Ishikawa (cell line): ENCODE data around the gene PCDH1.

Experiments
- CEBPB ChIP-seq: IDR thresholded peaks from 2 replicates; pipeline ENCODE4 v1.6.1; 2012
- CREB1 ChIP-seq: IDR thresholded peaks from 2 replicates; pipeline ENCODE4 v1.6.1; 2012; ENCODE audit warnings: low read depth
- EGR1 ChIP-seq: IDR thresholded peaks from 2 replicates; pipeline ENCODE4 v1.6.1; 2012
- EP300 ChIP-seq: IDR thresholded peaks from 2 replicates; pipeline ENCODE4 v1.6.1; 2012; ENCODE audit warnings: borderline replicate concordance
- FOXM1 ChIP-seq: IDR thresholded peaks from 2 replicates; pipeline ENCODE4 v1.6.1; 2012; ENCODE audit warnings: low read depth, borderline replicate concordance
- NFIC ChIP-seq: IDR thresholded peaks from 2 replicates; pipeline ENCODE4 v1.6.1; 2012
- RAD21 ChIP-seq: IDR thresholded peaks from 2 replicates; pipeline ENCODE4 v1.6.1; 2012; ENCODE audit warnings: low read depth
- TAF1 ChIP-seq: IDR thresholded peaks from 2 replicates; pipeline ENCODE4 v1.6.1; 2012; ENCODE audit warnings: low read depth, mild to moderate bottlenecking
- TCF12 ChIP-seq: IDR thresholded peaks from 2 replicates; pipeline ENCODE4 v1.6.1; 2012; ENCODE audit warnings: low read depth
- TEAD4 ChIP-seq: IDR thresholded peaks from 2 replicates; pipeline ENCODE4 v1.6.1; 2012
- YY1 ChIP-seq: IDR thresholded peaks from 2 replicates; pipeline ENCODE4 v1.6.1; 2012; ENCODE audit warnings: low read depth
- ZBTB7A ChIP-seq: IDR thresholded peaks from 2 replicates; pipeline ENCODE4 v1.6.1; 2012; ENCODE audit warnings: low read depth
- TF ChIP-seq, protein P1 (sequence below): IDR thresholded peaks from 2 replicates; pipeline ENCODE4 v1.6.1; 2012
- TF ChIP-seq, protein P2 (sequence below): IDR thresholded peaks from 2 replicates; pipeline ENCODE4 v1.6.1; 2012
- TF ChIP-seq, protein P3 (sequence below): IDR thresholded peaks from 2 replicates; pipeline ENCODE4 v1.6.1; 2012; ENCODE audit warnings: low read depth, mild to moderate bottlenecking

PCDH1 gene

DNA sequence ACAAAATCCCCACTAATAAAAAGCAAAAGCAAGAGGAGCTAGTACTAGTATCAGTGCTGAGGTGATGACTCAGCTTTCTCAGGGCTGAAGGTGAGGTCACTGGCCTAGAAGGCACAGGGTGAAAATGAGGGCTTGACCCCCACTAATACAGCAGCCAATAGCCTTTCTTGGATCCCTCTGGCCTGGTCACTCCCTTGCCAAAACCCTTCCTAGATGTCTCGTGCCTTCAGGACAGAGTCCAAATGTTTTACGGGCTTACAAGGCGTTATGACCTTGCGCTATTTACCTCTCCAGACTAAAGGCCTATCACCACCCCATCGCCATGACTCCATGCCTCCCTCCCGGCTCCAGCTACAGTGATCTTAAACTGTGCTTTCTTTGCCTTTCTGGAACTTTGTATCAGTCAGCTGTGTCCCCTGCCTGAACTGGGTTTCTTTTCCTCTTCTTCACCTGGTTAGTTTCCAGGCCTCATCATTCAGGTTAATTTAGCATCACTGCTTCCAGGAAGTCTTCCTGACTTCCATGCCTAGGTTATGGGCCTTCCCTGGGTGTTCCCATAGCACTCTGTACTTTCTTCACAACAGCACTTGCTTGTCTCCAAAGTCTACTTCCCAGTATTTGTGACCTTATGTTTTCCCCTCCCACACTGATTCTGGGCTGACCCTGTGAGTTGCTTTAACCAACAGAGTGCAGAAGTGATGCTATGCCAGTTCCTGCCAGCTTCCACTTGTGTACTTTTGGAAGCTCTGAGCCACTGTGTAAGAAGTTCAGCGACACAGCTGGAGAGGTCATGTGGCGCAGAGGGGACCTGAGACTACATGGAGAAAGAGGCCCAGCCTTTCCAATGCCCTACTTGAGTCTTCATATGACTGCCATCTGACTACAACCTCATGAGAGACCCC, 41.3 kb upstream of the PCDH1 start:
- TF ChIP-seq CEBPB (no peak), TAF1 (no peak), ZBTB7A (no peak), EGR1 (no peak), TEAD4 (no peak), YY1 (no peak), CREB1 (no peak), FOXM1 (no peak), EP300 (no peak), TCF12 (no peak), RAD21 (no peak), NFIC (no peak)
- TF ChIP-seq, protein P1, sequence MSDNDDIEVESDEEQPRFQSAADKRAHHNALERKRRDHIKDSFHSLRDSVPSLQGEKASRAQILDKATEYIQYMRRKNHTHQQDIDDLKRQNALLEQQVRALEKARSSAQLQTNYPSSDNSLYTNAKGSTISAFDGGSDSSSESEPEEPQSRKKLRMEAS = no peak
- TF ChIP-seq, protein P2, sequence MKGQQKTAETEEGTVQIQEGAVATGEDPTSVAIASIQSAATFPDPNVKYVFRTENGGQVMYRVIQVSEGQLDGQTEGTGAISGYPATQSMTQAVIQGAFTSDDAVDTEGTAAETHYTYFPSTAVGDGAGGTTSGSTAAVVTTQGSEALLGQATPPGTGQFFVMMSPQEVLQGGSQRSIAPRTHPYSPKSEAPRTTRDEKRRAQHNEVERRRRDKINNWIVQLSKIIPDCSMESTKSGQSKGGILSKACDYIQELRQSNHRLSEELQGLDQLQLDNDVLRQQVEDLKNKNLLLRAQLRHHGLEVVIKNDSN = no peak
- TF ChIP-seq, protein P3, sequence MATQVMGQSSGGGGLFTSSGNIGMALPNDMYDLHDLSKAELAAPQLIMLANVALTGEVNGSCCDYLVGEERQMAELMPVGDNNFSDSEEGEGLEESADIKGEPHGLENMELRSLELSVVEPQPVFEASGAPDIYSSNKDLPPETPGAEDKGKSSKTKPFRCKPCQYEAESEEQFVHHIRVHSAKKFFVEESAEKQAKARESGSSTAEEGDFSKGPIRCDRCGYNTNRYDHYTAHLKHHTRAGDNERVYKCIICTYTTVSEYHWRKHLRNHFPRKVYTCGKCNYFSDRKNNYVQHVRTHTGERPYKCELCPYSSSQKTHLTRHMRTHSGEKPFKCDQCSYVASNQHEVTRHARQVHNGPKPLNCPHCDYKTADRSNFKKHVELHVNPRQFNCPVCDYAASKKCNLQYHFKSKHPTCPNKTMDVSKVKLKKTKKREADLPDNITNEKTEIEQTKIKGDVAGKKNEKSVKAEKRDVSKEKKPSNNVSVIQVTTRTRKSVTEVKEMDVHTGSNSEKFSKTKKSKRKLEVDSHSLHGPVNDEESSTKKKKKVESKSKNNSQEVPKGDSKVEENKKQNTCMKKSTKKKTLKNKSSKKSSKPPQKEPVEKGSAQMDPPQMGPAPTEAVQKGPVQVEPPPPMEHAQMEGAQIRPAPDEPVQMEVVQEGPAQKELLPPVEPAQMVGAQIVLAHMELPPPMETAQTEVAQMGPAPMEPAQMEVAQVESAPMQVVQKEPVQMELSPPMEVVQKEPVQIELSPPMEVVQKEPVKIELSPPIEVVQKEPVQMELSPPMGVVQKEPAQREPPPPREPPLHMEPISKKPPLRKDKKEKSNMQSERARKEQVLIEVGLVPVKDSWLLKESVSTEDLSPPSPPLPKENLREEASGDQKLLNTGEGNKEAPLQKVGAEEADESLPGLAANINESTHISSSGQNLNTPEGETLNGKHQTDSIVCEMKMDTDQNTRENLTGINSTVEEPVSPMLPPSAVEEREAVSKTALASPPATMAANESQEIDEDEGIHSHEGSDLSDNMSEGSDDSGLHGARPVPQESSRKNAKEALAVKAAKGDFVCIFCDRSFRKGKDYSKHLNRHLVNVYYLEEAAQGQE = no peak

DNA sequence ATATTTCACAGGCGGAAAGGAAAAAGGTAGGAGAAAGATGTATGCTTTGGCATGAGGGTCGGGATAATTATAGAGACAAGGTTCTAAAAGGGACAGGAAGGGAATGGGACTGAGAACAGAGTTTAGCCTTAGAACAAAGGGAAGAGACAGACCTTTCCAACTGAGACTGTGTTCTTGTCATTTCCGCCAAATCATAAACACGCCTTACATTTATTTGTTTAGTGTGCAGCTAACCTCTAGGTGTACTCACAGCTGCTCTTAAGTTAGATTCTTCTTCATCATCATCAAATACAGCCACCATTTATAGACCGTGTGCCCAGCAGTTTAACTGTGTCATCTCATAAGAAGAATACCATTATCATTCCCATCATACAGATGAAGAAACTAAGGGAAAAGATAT, 39.5 kb upstream of the PCDH1 start:
- TF ChIP-seq CREB1 = no peak
- no peak for TF ChIP-seq YY1
- TF ChIP-seq EGR1 = no peak

DNA sequence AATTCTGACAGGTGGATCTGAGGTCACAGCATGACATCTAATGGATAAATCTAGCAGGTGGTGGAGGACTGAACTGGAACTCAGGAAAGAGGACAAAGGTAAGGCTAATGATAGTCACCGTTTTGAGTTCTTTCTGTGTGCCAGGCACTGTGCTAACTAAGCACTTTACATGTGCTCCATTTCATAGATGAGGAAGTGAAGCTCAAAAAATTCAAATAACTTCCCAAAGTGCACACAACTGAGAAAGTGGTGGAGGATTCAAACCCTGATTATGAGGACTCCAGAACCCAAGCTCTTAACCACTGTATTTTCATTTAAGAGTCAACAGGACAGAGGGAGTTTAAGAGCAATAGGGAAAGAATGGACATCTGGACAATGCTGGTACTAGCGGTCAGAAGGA, 38.3 kb upstream of the PCDH1 start:
- TF ChIP-seq TAF1 (no peak), TEAD4 (no peak), NFIC (no peak), YY1 (no peak)
- TF ChIP-seq, protein P3 = no peak

DNA sequence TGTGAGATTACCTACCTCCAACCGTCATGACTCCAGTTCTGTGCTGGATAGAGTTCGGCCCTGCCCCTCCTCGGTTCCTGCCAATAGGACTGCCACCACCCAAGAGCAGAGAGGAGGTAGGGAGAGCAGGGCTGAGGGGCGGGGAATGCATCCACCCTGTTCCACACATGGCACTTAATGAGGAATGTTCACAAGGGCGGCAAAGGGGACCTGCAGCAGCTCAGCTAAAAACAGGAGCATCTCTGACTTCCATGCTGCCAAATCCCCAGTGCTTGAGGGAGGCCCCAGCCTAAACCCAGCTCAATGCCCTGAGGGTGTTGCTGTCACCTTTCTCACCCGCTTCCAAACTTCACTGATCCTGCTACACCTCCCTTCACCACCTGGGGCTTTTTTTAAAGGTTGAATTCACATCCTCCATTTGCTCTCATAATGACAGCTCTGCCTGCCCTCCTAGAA, 37.7 kb upstream of the PCDH1 start:
- TF ChIP-seq, protein P3 = 0 out of 2 replicates have a peak, but pooled peaks have one; percentile 15
- no peak for TF ChIP-seq CREB1
- no peak for TF ChIP-seq TEAD4

DNA sequence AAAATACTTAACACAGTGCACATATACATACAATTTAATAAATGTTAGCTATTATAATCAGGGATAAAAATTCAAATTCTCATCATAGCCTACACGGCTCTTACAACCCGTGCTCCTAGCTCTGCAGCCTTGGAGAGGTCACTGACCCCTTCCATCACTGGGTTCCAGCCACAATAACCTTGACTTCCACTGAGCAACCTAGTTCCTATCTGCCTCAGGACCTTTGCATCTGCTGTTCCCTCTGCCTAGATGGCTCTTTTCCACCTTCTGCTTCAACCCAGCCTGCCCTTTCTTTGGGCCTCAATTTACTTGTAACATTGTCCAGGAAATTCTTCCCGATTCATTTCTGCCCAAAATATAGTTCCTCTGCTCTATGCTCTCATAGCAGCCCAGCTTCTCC, 36.6 kb upstream of the PCDH1 start:
- TF ChIP-seq CEBPB = no peak
- no peak for TF ChIP-seq TAF1
- TF ChIP-seq RAD21 = no peak

DNA sequence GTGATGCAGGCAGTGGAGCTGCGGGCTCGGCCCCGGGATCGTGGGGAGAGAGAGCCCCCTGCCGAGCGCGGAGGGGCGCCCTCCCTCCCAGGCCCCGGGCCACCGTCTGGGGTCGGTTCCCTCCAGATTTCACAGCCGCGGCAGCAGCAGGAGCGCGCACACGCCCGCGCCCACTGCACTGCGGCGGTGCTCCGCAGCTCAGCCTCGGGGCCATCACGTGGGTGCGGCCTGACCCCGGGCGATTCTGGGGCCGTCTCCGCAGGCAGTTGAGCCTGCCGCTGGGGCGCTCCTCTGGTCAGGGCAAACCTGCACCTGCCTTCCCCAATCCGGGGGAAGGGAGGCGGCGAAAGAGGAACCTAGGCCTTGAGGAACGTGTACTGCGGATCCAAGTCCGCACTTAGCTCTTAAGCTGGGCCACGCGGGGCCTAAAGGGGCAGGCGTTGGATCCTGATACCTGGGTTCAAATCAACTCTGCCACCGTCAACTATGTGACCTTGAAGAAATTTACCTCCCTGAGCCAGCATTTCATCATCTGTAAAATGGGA, 36.1 kb upstream of the PCDH1 start:
- no peak for TF ChIP-seq RAD21
- no peak for TF ChIP-seq TAF1
- TF ChIP-seq TCF12 = no peak
